NB4 (cell line): ENCODE data around the gene HUWE1.
A peak's percentile ranks its signal among the peaks of the same experiment; 100 is the strongest.

Experiments
- DNase-seq: peaks from one replicate; pipeline ENCODE4 v3.0.0; 2010; ENCODE audit warnings: low read depth
- H3K4me3 ChIP-seq: one replicate; pipeline ENCODE4 v1.5.1; 2011; ENCODE audit warnings: mild to moderate bottlenecking, low read depth, low read length, moderate library complexity
- CTCF ChIP-seq: IDR thresholded peaks from one replicate; pipeline ENCODE4 v1.5.1; 2012; ENCODE audit warnings: low read depth, low read length
- MAX ChIP-seq: IDR thresholded peaks from 2 replicates; pipeline ENCODE4 v1.6.1; 2011; ENCODE audit warnings: low read depth, low read length
- MYC ChIP-seq: IDR thresholded peaks from 2 replicates; pipeline ENCODE4 v1.6.1; 2011; ENCODE audit warnings: low read depth, low read length
- POLR2A ChIP-seq: IDR thresholded peaks from 2 replicates; pipeline ENCODE4 v1.6.1; 2011; ENCODE audit warnings: mild to moderate bottlenecking; ENCODE audit not compliant: insufficient read length; ENCODE audit errors: extremely low read depth

Gene HUWE1

DNA sequence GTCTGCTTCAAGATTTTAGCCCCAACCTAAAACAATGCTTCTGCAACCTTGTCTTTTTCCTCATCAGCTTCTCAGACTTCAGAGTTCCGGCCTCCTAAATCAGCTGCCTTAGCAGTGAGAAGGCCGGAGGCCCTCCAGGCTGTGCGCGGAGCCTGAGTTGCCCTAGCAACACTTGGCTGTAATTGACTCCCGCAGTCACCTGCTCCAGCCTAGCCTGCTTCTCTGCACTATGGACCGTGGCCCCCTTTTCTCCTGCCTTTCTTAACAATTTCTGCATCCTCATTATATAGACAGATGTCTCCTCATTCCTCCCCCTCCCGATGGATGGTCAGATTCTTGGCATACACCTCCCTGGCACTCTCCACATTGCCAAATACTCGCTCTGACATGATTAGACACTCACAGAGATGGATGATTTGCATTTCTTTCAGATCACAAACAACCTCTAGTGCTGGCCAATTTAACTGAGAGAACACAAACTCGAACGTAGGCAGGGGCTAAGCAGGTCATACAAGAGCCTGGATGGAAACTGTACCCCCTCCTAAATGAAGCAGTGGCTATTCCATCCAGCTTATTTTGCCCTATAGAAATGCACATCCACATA lies 9.5 kb upstream of the HUWE1 start:
- TF ChIP-seq MAX = no peak
- TF ChIP-seq MYC = no peak
- no peak for TF ChIP-seq POLR2A
- no peak for TF ChIP-seq CTCF
- no peak for DNase-seq
- H3K4me3 ChIP-seq = no peak overlapping the region

GRCh38 chrX:53694642-53695041 lies 8.1 kb upstream of the HUWE1 start:
- TF ChIP-seq MAX = no peak
- TF ChIP-seq MYC = no peak
- no peak for TF ChIP-seq POLR2A
- TF ChIP-seq CTCF = no peak
- H3K4me3 ChIP-seq = no peak overlapping the region
- no peak for DNase-seq

GRCh38 chrX:53688300-53688699 lies 1.8 kb upstream of the HUWE1 start:
- H3K4me3 ChIP-seq = no peak overlapping the region
- TF ChIP-seq CTCF = no peak
- TF ChIP-seq POLR2A = no peak
- no peak for TF ChIP-seq MYC
- TF ChIP-seq MAX = no peak

DNA sequence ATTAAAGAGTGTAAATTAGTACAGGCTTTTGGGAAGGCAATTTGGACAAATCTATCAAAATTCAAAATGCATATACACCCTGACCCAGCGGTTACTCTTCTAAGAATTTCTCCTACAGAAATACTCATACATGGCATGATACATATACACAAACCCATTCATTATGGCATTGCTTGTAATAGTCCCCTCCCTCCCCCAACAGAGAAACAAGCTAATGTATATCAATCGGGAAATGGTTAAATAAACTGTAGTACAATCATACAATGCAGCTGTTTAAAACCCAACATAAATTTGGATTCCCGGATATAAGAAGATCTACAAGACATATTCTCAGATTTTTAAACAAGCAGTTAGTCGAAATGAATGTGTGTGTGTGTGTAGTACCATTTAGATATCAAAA lies 808 bp downstream of the HUWE1 start:
- DNase-seq = peak; percentile 38
- TF ChIP-seq MAX (no peak), CTCF (no peak), MYC (no peak), POLR2A (no peak)
- H3K4me3 ChIP-seq = peak overlapping the region; percentile 84

More at GRCh38 chrX:53688300-53688699, 1.8 kb upstream of the HUWE1 start:
- DNase-seq = no peak

- TF ChIP-seq MAX = peak; percentile 68; the same call in 1 of the 2 replicates
- no peak for TF ChIP-seq CTCF
- H3K4me3 ChIP-seq = peak overlapping the region; percentile 84
- no peak for DNase-seq
These were observed 1.9 kb downstream of the HUWE1 start for GRCh38 chrX:53684415-53685192.
